GM19240 (cell line): ENCODE results near the gene TRPV2.
"Not testable (repeated sequence)": the region's sequence is repeated elsewhere in the genome, so short reads cannot be mapped to it uniquely, and the experiment has no call there.

ENCODE experiments used
- DNase-seq: peaks from one replicate; pipeline ENCODE4 v3.0.0; 2011; ENCODE audit warnings: low spot score; ENCODE audit not compliant: insufficient read length

Gene TRPV2

GRCh38 chr17:16435925-16436886 lies 20.8 kb downstream of the TRPV2 start:
- DNase-seq, result no peak

- no peak for DNase-seq
These were observed 21.7 kb downstream of the TRPV2 start for GRCh38 chr17:16437083-16437482.

- no peak for DNase-seq
These were observed 22.8 kb downstream of the TRPV2 start for GRCh38 chr17:16438173-16438556.

- DNase-seq, result peak; percentile 99
These were observed 23.4 kb downstream of the TRPV2 start for GRCh38 chr17:16438557-16439302.

- DNase-seq, result no peak
These were observed 24.0 kb downstream of the TRPV2 start for GRCh38 chr17:16439303-16439791.

- no peak for DNase-seq
These were observed 24.5 kb downstream of the TRPV2 start for GRCh38 chr17:16439811-16440351.

GRCh38 chr17:16440354-16440753 lies 25.0 kb downstream of the TRPV2 start:
- not testable (repeated sequence) for DNase-seq

- DNase-seq, result no peak
These were observed 25.7 kb downstream of the TRPV2 start for GRCh38 chr17:16440901-16441629.

- no peak for DNase-seq
These were observed 26.8 kb downstream of the TRPV2 start for GRCh38 chr17:16442141-16442540.

GRCh38 chr17:16442594-16443510 lies 27.5 kb downstream of the TRPV2 start:
- DNase-seq, result no peak

- no peak for DNase-seq
These were observed 28.3 kb downstream of the TRPV2 start for GRCh38 chr17:16443511-16444257.

- no peak for DNase-seq
These were observed 29.0 kb downstream of the TRPV2 start for GRCh38 chr17:16444258-16444886.

- DNase-seq, result no peak
These were observed 31.1 kb downstream of the TRPV2 start for GRCh38 chr17:16446338-16446983.

- no peak for DNase-seq
These were observed 32.3 kb downstream of the TRPV2 start for GRCh38 chr17:16447676-16448075.

GRCh38 chr17:16448490-16448889 lies 33.1 kb downstream of the TRPV2 start:
- DNase-seq, result no peak

- no peak for DNase-seq
These were observed 33.8 kb downstream of the TRPV2 start for GRCh38 chr17:16449121-16449570.

GRCh38 chr17:16450028-16450427 lies 34.7 kb downstream of the TRPV2 start:
- DNase-seq, result no peak

GRCh38 chr17:16452268-16452667 lies 36.9 kb downstream of the TRPV2 start:
- DNase-seq, result not testable (repeated sequence)
